NCI-H187 (cell line): ENCODE measurements around the gene ADAMTSL4.
"Not testable (repeated sequence)": the region's sequence is repeated elsewhere in the genome, so short reads cannot be mapped to it uniquely, and the experiment has no call there.

ENCODE experiments used
- DNase-seq, 2 experiments: peaks; one replicate each; lab custom pipeline; 2025; lab: John Stamatoyannopoulos, UW

ADAMTSL4 gene

GRCh38 chr1:150582371-150582770 lies 33.2 kb downstream of the ADAMTSL4 start:
- no peak for DNase-seq

- no peak for DNase-seq
Measured at GRCh38 chr1:150596095-150596892, 47.1 kb downstream of the ADAMTSL4 start.

- DNase-seq = no peak
Measured at GRCh38 chr1:150596976-150597375, 47.8 kb downstream of the ADAMTSL4 start.

- not testable (repeated sequence) for DNase-seq
Measured at GRCh38 chr1:150598346-150598745, 49.1 kb downstream of the ADAMTSL4 start.

- DNase-seq = no peak
Measured at GRCh38 chr1:150601540-150601939, 52.3 kb downstream of the ADAMTSL4 start.

- DNase-seq = not testable (repeated sequence)
Measured at GRCh38 chr1:150602372-150602771, 53.2 kb downstream of the ADAMTSL4 start.

- no peak for DNase-seq
Measured at GRCh38 chr1:150603711-150604110, 54.5 kb downstream of the ADAMTSL4 start.

GRCh38 chr1:150604226-150604588 lies 55.0 kb downstream of the ADAMTSL4 start:
- no peak for DNase-seq

GRCh38 chr1:150605451-150605731 lies 56.2 kb downstream of the ADAMTSL4 start:
- DNase-seq = not testable (repeated sequence)

- no peak for DNase-seq
Measured at GRCh38 chr1:150606463-150607142, 57.4 kb downstream of the ADAMTSL4 start.

GRCh38 chr1:150609732-150610131 lies 60.5 kb downstream of the ADAMTSL4 start:
- no peak for DNase-seq
